Activated B cell treated with CpG ODN at 0.5 μM for 24 hours (primary cell): ENCODE results near the gene TMEM222. TPM values are rescaled to one million over a fixed set of nuclear protein-coding genes. Genes with fewer than 3 reads are reported as not detected.

ENCODE experiments used
- ATAC-seq: fragments of 200-7000 bp; cut with Tn5 transposase; one replicate; pipeline ENCODE4 v1.10.0; 2021; ENCODE audit warnings: low read depth, mild to moderate bottlenecking, moderate library complexity
- CTCF ChIA-PET: fragments of 350-600 bp; sonication (Branson Sonifier 250); formaldehyde crosslinking; loops from one replicate; lab custom pipeline; 2021; ENCODE audit warnings: antibody characterized with exemption; lab: Charles Lee
- POLR2A ChIA-PET: fragments of 350-600 bp; sonication (Branson Sonifier 250); formaldehyde crosslinking; loops from one replicate; lab custom pipeline; 2021; ENCODE audit warnings: antibody characterized with exemption; lab: Charles Lee
- DNase-seq: peaks from one replicate; pipeline ENCODE4 v3.0.0; 2022
- H3K27ac Mint-ChIP-seq: one replicate; pipeline ENCODE4 v1.8.0; 2020; ENCODE audit warnings: mixed read lengths
- H3K27me3 Mint-ChIP-seq: one replicate; pipeline ENCODE4 v1.8.0; 2021; ENCODE audit warnings: mixed read lengths
- H3K36me3 Mint-ChIP-seq: one replicate; pipeline ENCODE4 v1.8.0; 2021; ENCODE audit warnings: low read depth, mixed read lengths
- H3K4me1 Mint-ChIP-seq: one replicate; pipeline ENCODE4 v1.8.0; 2021; ENCODE audit warnings: mixed read lengths
- H3K4me3 Mint-ChIP-seq: one replicate; pipeline ENCODE4 v1.8.0; 2020; ENCODE audit warnings: mild to moderate bottlenecking, mixed read lengths
- H3K9me3 Mint-ChIP-seq: one replicate; pipeline ENCODE4 v1.8.0; 2020; ENCODE audit warnings: mixed read lengths
- intact Hi-C: fragments of 100-400 bp; cut with micrococcal nuclease; formaldehyde crosslinking; loops from one replicate; pipeline ENCODE4 v1.15.1; 2024
- total RNA-seq: library from RNA; stranded (reverse); gene quantifications from 2 replicates; pipeline ENCODE4 v1.2.3, GENCODE V29; 2022
- TF ChIP-seq, protein P1 (sequence below): fragments of 200-600 bp; IDR thresholded peaks from one replicate; pipeline ENCODE4 v1.8.0; 2022; ENCODE audit warnings: antibody characterized with exemption, mild to moderate bottlenecking

The TMEM222 gene
- total RNA-seq, 1 donor from 2014 or later = 43.0 TPM

DNA sequence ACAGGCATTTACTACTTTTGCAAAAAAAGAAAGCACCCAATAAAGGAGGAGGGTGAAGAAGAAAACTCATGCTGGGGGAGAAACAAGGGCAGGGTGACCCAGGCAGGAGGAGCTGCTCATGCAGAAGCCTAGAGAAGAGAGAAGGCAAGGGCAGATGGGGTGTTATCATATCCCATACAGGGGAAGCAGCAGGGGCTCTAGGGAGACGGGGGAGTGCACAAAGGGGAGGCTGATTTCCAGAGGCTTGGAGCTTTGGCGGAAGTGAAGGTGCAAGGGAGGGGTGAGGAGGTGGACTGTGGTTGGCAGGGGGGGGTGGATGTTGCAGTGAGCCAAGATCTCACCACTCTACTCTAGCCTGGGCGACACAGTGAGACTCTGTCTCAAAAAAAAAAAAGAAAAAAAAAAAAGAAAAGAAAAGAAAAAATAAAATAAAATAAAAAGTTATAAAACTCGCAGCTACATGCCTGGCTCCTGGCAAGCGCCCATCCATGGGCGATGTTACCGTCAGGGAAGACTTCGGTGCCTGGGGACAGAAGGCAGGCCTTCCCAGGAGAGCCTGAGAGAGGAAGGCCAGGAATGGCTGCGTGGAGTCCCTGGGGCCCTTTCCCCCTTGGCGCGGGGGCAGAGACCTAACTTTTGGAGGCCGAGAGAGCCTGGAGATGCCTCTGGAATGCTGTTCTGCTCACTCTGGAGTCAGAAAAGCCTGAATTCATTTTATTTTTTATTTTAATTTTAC is 56.0 kb downstream of the TMEM222 start:
- Mint-ChIP-seq H3K9me3 (no peaks in the 10 kb centered on the region), H3K27ac (no peak overlapping the region), H3K36me3 (no peaks in the 10 kb centered on the region), H3K27me3 (peaks cover 2% of the 10 kb centered on the region), H3K4me1 (peaks cover 6% of the 10 kb centered on the region), H3K4me3 (no peak overlapping the region)
- DNase-seq (no peak), ATAC-seq (no peak)
- CTCF ChIA-PET = no interaction called here
- intact Hi-C loops = no loop called here
- TF ChIP-seq, protein P1, sequence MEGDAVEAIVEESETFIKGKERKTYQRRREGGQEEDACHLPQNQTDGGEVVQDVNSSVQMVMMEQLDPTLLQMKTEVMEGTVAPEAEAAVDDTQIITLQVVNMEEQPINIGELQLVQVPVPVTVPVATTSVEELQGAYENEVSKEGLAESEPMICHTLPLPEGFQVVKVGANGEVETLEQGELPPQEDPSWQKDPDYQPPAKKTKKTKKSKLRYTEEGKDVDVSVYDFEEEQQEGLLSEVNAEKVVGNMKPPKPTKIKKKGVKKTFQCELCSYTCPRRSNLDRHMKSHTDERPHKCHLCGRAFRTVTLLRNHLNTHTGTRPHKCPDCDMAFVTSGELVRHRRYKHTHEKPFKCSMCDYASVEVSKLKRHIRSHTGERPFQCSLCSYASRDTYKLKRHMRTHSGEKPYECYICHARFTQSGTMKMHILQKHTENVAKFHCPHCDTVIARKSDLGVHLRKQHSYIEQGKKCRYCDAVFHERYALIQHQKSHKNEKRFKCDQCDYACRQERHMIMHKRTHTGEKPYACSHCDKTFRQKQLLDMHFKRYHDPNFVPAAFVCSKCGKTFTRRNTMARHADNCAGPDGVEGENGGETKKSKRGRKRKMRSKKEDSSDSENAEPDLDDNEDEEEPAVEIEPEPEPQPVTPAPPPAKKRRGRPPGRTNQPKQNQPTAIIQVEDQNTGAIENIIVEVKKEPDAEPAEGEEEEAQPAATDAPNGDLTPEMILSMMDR = no peak
- POLR2A ChIA-PET = interaction anchor here (0.6 kb wide), 1 partner anchor 11 kb away, joined by 3 read pairs; the partner anchor contains the start of gene MAP3K6

DNA sequence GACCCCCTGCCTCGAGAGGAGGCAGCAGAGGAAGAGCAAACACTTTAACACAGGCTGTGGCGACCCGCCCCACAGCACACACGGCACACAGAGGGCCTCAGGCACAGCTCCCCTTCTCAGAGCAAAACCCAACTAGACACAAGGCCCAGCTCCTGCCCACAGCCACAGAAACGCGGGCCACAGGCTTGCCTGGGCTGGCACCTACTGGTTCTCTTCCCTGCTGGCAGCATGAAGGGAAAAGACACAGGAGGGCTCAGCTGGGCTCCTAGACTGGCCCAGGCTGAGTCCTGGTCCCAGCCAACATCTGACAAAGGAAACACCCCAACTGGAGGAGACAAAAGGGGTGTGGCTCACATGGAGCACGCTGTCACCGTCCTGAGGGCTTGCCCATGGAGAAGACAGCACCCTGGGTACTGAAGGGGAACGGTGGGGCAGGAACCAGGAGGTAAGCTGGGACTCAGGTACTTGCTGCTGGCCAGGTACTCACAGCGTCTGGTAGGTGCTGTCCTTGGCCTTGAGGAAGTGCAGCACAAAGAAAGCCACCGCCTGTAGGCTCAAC is 57.7 kb downstream of the TMEM222 start:
- POLR2A ChIA-PET = no interaction called here
- intact Hi-C loops = no loop called here
- TF ChIP-seq, protein P1 = no peak
- no peak overlapping the region for H3K4me3 Mint-ChIP-seq
- no peaks in the 10 kb centered on the region for H3K36me3 Mint-ChIP-seq
- ATAC-seq (no peak), DNase-seq (no peak)
- H3K9me3 Mint-ChIP-seq = no peaks in the 10 kb centered on the region
- CTCF ChIA-PET = no interaction called here
- peaks cover 6% of the 10 kb centered on the region for H3K4me1 Mint-ChIP-seq
- H3K27ac Mint-ChIP-seq = no peak overlapping the region
- peaks cover 2% of the 10 kb centered on the region for H3K27me3 Mint-ChIP-seq

DNA sequence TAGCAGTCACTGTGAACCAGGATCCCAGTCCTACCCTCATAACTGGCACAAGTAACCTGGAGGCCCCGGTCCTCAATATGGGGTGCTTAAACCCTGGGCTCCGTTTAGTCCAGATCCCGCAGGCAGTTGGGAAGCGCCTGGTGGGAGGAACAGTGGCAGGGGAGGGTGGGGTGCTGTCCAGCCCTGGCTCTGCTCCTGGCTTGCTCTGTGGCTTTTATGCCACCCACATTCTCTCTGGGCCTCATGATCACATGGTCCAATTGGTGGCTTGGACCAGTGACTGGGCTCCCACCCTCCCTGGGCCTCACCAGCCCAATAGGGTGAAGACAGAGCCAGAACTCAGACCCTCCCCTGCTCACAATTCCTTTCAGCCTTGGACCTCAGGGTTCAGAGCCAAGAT is 58.3 kb downstream of the TMEM222 start:
- no peaks in the 10 kb centered on the region for H3K9me3 Mint-ChIP-seq
- H3K27me3 Mint-ChIP-seq = peaks cover 2% of the 10 kb centered on the region
- ChIA-PET CTCF (interaction anchor here (4.5 kb wide), 1 partner anchor 23 kb away, joined by 18 read pairs; no protein-coding TSS in a partner anchor), POLR2A (no interaction called here)
- H3K36me3 Mint-ChIP-seq = no peaks in the 10 kb centered on the region
- H3K4me1 Mint-ChIP-seq = peaks cover 6% of the 10 kb centered on the region
- TF ChIP-seq, protein P1 = no peak
- no peak overlapping the region for H3K27ac Mint-ChIP-seq
- intact Hi-C loops = no loop called here
- DNase-seq (no peak), ATAC-seq (no peak)
- H3K4me3 Mint-ChIP-seq = no peak overlapping the region

DNA sequence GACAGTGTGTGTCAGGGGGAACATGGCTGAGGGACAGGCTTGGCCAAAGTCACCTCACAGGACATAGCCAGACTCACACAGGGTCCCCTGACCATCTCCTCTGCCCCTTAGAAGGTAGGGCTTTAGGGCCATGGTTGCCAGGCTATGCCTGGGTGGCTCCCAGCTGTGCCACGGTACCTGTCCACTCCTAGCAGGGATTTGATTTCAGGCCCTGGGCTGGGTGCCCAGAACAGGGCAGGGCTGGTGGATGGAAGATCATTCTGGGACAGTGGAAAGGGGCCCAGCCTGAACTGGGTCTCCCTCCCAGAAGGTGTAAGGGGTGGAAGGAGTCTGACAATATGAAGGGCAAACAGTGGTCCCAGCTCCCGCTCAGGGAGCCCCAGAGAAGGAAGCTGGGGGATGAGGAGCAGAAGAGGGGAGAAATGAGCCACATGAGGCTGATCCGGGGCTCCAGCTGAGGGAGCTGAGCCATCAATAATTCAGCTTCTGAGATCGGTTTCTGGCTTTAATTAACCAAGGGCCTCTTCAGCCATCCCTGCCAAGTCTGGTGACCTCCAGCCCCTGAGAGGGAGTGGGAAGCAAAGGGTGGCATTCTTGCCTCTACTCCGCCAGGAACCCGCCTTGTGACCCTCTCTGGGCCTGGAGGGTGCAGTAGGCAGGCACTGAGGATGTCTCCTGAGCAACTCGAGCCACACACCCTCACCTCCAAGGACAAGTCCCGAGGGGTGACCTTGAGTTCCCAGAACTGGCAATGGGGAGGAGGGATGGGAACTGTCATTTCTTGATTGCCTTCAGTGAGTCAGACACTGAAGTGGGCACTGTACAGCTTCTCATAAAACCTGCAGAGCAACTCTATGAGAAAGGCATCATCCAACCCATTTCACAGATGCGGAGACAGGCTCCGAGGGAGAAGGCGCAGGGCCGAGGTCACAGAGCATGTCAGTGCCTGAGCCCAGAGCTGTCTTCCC is 59.1 kb downstream of the TMEM222 start:
- no peak overlapping the region for H3K27ac Mint-ChIP-seq
- no peak for ATAC-seq
- H3K4me3 Mint-ChIP-seq = no peak overlapping the region
- CTCF ChIA-PET = interaction anchor here (1.2 to 11.1 kb wide), 4 partner anchors 14 to 81 kb away, joined by 4 to 171 read pairs (median 11); no protein-coding TSS in a partner anchor
- POLR2A ChIA-PET = interaction anchor here (0.5 to 0.6 kb wide), 4 partner anchors 11 to 88 kb away, joined by 3 to 6 read pairs (median 4); no protein-coding TSS in a partner anchor
- TF ChIP-seq, protein P1 = no peak
- H3K9me3 Mint-ChIP-seq = no peaks in the 10 kb centered on the region
- H3K27me3 Mint-ChIP-seq = peaks cover 2% of the 10 kb centered on the region
- no peak for DNase-seq
- intact Hi-C loops = no loop called here
- H3K4me1 Mint-ChIP-seq = peaks cover 6% of the 10 kb centered on the region
- H3K36me3 Mint-ChIP-seq = no peaks in the 10 kb centered on the region
